HL-60 (cell line): ENCODE measurements around the gene GMDS.

Experiments
- DNase-seq, 2 experiments: peaks; one replicate each; pipeline ENCODE4 v3.0.0-alpha.2; 2010 to 2020; ENCODE audit warnings: low read depth in 1 of 2, low spot score in 1 of 2
- H3K27ac ChIP-seq: fragments of 250-450 bp; sonication (Bioruptor Pico); replicated peaks from 2 replicates; pipeline ENCODE4 v1.5.1; 2020; ENCODE audit warnings: mild to moderate bottlenecking, moderate library complexity
- H3K27me3 ChIP-seq: fragments of 250-450 bp; sonication (Bioruptor Pico); 2 replicates; pipeline ENCODE4 v1.5.1; 2021; ENCODE audit warnings: mild to moderate bottlenecking, moderate library complexity; ENCODE audit not compliant: insufficient read depth, poor library complexity, severe bottlenecking
- H3K4me3 ChIP-seq: replicated peaks from 2 replicates; pipeline ENCODE4 v1.5.1; 2011; ENCODE audit warnings: mild to moderate bottlenecking, control low read depth, low read length; ENCODE audit not compliant: insufficient read depth
- CTCF ChIP-seq: IDR thresholded peaks from one replicate; pipeline ENCODE4 v1.5.1; 2011; ENCODE audit warnings: low read length, control low read depth, inconsistent platforms; ENCODE audit not compliant: insufficient read depth

Gene GMDS

GRCh38 chr6:1574083-1574761 lies 671.2 kb downstream of the GMDS start:
- Histone ChIP-seq H3K27me3 (no peaks in the 10 kb centered on the region), H3K27ac (no peak overlapping the region), H3K4me3 (no peak overlapping the region)
- DNase-seq: no peak
- TF ChIP-seq CTCF: no peak
